Activated T-cell treated with anti-CD3 and anti-CD28 coated beads, Interleukin-2, amount 50 U/mL, for 1 hour (primary cell): Measurements from ENCODE around the gene RALA.
A peak's percentile ranks its signal among the peaks of the same experiment; 100 is the strongest.
"Not testable (repeated sequence)": the region's sequence is repeated elsewhere in the genome, so short reads cannot be mapped to it uniquely, and the experiment has no call there.

Experiments
- DNase-seq: peaks from one replicate; pipeline ENCODE4 v3.0.0-alpha.2; 2020

The RALA gene

GRCh38 chr7:39733881-39734632, 110.7 kb downstream of the RALA start:
- DNase-seq, result no peak

- DNase-seq, result no peak
Measured at GRCh38 chr7:39734633-39735004, 111.2 kb downstream of the RALA start.

- DNase-seq, result no peak
Measured at GRCh38 chr7:39735903-39736302, 112.5 kb downstream of the RALA start.

- peak; percentile 58 for DNase-seq
Measured at GRCh38 chr7:39741942-39742623, 118.7 kb downstream of the RALA start.

- DNase-seq, result no peak
Measured at GRCh38 chr7:39744620-39745019, 121.2 kb downstream of the RALA start.

GRCh38 chr7:39745320-39745719, 121.9 kb downstream of the RALA start:
- DNase-seq, result no peak

- DNase-seq, result peak; percentile 59
Measured at GRCh38 chr7:39746103-39746819, 122.9 kb downstream of the RALA start.

- no peak for DNase-seq
Measured at GRCh38 chr7:39749177-39749576, 125.8 kb downstream of the RALA start.

- no peak for DNase-seq
Measured at GRCh38 chr7:39749717-39750116, 126.3 kb downstream of the RALA start.

GRCh38 chr7:39750253-39751077, 127.1 kb downstream of the RALA start:
- no peak for DNase-seq

- DNase-seq, result not testable (repeated sequence)
Measured at GRCh38 chr7:39753237-39753636, 129.9 kb downstream of the RALA start.

GRCh38 chr7:39753823-39754325, 130.5 kb downstream of the RALA start:
- no peak for DNase-seq

- no peak for DNase-seq
Measured at GRCh38 chr7:39754326-39755120, 131.2 kb downstream of the RALA start.

- DNase-seq, result no peak
Measured at GRCh38 chr7:39757604-39758003, 134.2 kb downstream of the RALA start.
